SU-DHL-6 (cell line): ENCODE results near the gene MAP3K7.

Source experiments
- H2AFZ ChIP-seq: fragments of 200-600 bp; sonication (generic); 2 replicates; pipeline ENCODE4 v1.6.1; 2014; ENCODE audit warnings: low read depth, mild to moderate bottlenecking, moderate library complexity, mixed read lengths, antibody characterized with exemption, low read length; ENCODE audit not compliant: severe bottlenecking
- H3F3A ChIP-seq: fragments of 200-600 bp; shearing (Covaris generic); 2 replicates; pipeline ENCODE4 v1.6.0; 2016; ENCODE audit warnings: antibody characterized with exemption, mild to moderate bottlenecking; ENCODE audit not compliant: insufficient read depth
- H3K27ac ChIP-seq: fragments of 200-600 bp; sonication (generic); 2 replicates; pipeline ENCODE4 v1.5.1; 2016; ENCODE audit warnings: low read depth, mild to moderate bottlenecking, low read length, moderate library complexity, mixed read lengths
- H3K27me3 ChIP-seq: fragments of 200-600 bp; sonication (generic), shearing (Covaris generic); 2 replicates; pipeline ENCODE4 v1.6.0; 2014; ENCODE audit warnings: mild to moderate bottlenecking, low read length
- H3K36me3 ChIP-seq: fragments of 200-600 bp; sonication (generic); 2 replicates; pipeline ENCODE4 v1.6.1; 2014; ENCODE audit warnings: mild to moderate bottlenecking, low read length, mixed read lengths
- H3K4me2 ChIP-seq: fragments of 300-600, 200-600 bp; shearing (Covaris generic), sonication (generic); 2 replicates; pipeline ENCODE4 v1.6.0; 2014; ENCODE audit warnings: low read length, low read depth, mild to moderate bottlenecking; ENCODE audit not compliant: poor library complexity, severe bottlenecking
- H3K4me3 ChIP-seq: fragments of 200-600 bp; sonication (generic); 2 replicates; pipeline ENCODE4 v1.5.1; 2014; ENCODE audit warnings: antibody characterized with exemption, low read length, mild to moderate bottlenecking, mixed read lengths; ENCODE audit not compliant: insufficient read depth, poor library complexity, severe bottlenecking
- H3K79me2 ChIP-seq: fragments of 200-600 bp; sonication (generic); 2 replicates; pipeline ENCODE4 v1.6.1; 2014; ENCODE audit warnings: mild to moderate bottlenecking, low read length, moderate library complexity; ENCODE audit not compliant: insufficient read depth
- H3K9ac ChIP-seq: fragments of 200-600 bp; sonication (generic); 2 replicates; pipeline ENCODE4 v1.7.0; 2014; ENCODE audit warnings: mild to moderate bottlenecking, low read length
- H3K9me2 ChIP-seq: fragments of 200-600 bp; sonication (generic); replicated peaks from 2 replicates; pipeline ENCODE4 v1.6.1; 2014; ENCODE audit warnings: low read length; ENCODE audit not compliant: insufficient read depth
- H3K9me3 ChIP-seq: fragments of 200-600 bp; sonication (generic); 2 replicates; pipeline ENCODE4 v1.6.1; 2014; ENCODE audit warnings: low read length, mixed read lengths; ENCODE audit not compliant: insufficient read depth
- H4K20me1 ChIP-seq: fragments of 200-600 bp; sonication (generic); 2 replicates; pipeline ENCODE4 v1.6.1; 2014; ENCODE audit warnings: low read depth, mild to moderate bottlenecking, antibody characterized with exemption, low read length, moderate library complexity, mixed read lengths
- EZH2phosphoT487 ChIP-seq: fragments of 200-600 bp; sonication (generic), shearing (Covaris generic); conservative IDR thresholded peaks from 2 replicates; pipeline ENCODE4 v1.6.1; 2018; ENCODE audit warnings: mild to moderate bottlenecking, antibody characterized with exemption, low read length, moderate library complexity, mixed read lengths
- TF ChIP-seq, protein P1 (sequence below): fragments of 200-600 bp; sonication (generic); IDR thresholded peaks from one replicate; pipeline ENCODE4 v1.5.1; 2017; ENCODE audit warnings: antibody characterized with exemption, mild to moderate bottlenecking, low read length, moderate library complexity; ENCODE audit not compliant: insufficient read depth, poor library complexity, severe bottlenecking

Gene MAP3K7

DNA sequence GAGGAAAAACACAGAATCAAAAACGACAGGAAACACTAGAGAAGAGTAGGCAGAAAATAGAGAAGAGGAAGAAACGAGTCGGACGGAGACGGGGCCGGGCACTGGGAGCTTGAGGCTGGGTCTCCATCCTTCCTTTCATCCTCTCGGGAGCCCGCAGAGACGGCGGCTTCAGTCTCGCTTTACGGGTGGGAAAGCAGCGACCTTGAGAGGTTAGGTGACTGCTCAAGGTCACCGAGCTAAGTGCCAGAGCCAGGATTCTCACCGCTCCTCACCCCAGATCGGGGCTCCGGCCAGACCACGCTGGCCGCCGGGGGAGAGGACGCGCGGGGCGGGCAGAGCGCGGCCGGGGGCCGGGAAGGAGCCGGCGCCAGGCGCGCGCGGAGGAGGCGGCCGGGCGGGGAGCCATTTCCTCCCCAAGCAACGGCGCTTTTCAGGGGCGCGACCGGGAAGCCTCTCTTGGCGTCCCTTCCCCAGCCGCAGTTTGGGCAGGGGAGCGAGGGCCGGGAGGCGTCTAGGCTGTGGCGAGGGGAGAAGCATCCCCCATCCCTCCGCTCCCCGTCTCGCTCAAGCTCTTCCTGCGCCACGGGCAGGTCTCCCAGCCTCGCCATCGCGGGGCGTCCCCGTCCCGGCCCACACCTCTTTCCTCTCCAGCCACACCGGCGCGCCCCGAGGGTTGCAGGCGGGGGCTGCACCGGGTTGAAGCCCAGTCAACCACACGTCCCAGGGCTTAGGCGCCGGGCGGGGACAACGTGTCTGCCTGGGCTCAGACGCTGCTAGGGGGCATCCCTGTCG lies 24.1 kb upstream of the MAP3K7 start:
- Histone ChIP-seq H3K27ac (no peak overlapping the region), H4K20me1 (no peaks in the 10 kb centered on the region), H3K9ac (peak overlapping the region; percentile 36), H3F3A (no peaks in the 10 kb centered on the region), H3K4me3 (peak overlapping the region; percentile 46), H3K36me3 (no peaks in the 10 kb centered on the region), H3K9me2 (no peaks in the 10 kb centered on the region), H3K9me3 (no peaks in the 10 kb centered on the region), H3K27me3 (no peaks in the 10 kb centered on the region), H3K4me2 (peak overlapping the region; percentile 55), H3K79me2 (no peaks in the 10 kb centered on the region), H2AFZ (peak overlapping the region; percentile 76)
- no peak for TF ChIP-seq EZH2phosphoT487
- TF ChIP-seq, protein P1, sequence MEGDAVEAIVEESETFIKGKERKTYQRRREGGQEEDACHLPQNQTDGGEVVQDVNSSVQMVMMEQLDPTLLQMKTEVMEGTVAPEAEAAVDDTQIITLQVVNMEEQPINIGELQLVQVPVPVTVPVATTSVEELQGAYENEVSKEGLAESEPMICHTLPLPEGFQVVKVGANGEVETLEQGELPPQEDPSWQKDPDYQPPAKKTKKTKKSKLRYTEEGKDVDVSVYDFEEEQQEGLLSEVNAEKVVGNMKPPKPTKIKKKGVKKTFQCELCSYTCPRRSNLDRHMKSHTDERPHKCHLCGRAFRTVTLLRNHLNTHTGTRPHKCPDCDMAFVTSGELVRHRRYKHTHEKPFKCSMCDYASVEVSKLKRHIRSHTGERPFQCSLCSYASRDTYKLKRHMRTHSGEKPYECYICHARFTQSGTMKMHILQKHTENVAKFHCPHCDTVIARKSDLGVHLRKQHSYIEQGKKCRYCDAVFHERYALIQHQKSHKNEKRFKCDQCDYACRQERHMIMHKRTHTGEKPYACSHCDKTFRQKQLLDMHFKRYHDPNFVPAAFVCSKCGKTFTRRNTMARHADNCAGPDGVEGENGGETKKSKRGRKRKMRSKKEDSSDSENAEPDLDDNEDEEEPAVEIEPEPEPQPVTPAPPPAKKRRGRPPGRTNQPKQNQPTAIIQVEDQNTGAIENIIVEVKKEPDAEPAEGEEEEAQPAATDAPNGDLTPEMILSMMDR = peak; percentile 18

DNA sequence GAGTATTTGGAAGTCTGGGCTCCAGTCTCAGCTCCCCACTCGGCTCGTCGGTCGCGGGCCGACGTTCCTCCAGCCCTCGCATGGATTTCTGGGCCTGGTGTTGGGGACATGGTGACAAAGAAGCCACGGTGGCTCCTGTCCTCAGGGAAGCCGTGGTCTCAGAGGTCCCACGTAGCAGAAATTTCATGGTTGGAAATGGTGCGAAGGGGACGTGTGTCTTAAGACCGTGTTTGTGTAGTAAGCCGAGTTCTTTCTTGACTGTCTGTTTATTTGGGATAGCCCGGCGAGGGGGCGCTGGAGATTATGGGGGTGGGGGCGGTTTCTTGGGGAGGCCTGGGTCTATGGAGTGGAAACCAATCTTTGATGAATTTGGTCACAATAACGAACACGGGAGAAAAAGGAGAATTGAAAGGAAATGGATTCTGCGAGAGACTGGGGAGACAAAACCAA lies 23.5 kb upstream of the MAP3K7 start:
- Histone ChIP-seq H3K36me3 (no peaks in the 10 kb centered on the region), H3K79me2 (no peaks in the 10 kb centered on the region), H3K4me2 (peak overlapping the region; percentile 55), H4K20me1 (no peaks in the 10 kb centered on the region), H3K9ac (peak overlapping the region; percentile 36; the same call in 1 of the 2 replicates), H2AFZ (peak overlapping the region; percentile 76), H3K9me3 (no peaks in the 10 kb centered on the region), H3K9me2 (no peaks in the 10 kb centered on the region), H3K4me3 (peak overlapping the region; percentile 46), H3K27ac (no peak overlapping the region), H3F3A (no peaks in the 10 kb centered on the region), H3K27me3 (no peaks in the 10 kb centered on the region)
- no peak for TF ChIP-seq EZH2phosphoT487
- TF ChIP-seq, protein P1 = no peak

DNA sequence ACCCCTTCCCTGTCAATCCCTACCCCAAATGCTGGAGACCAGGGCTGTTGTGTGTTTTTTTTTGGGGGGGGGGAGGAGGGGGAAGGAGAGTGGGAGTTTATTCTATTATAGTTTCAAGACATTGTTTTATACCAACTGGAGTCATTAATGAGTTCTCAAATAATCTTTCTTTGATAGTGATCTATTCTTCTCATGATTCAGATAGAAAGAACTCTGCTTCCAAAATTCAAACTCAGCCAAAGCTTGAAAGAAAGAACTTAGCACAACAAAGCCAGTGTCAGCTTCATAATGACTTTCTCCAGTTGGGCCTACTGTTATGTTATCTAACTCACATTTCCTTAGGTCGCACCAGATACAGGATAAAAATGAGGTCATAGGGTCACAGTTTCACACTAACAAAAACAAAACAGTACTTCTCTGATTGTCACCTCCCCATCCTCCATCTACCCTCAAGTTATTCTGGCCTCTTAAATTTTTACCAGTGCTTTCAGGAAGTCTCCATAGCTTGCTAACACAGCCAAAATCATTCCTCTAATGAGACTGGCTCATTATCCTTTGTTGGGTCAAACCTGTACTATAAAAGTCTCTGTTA lies 19.0 kb upstream of the MAP3K7 start:
- H3K27me3 ChIP-seq = no peaks in the 10 kb centered on the region
- TF ChIP-seq, protein P1 = no peak
- no peak for TF ChIP-seq EZH2phosphoT487
- H3K4me3 ChIP-seq = no peak overlapping the region
- no peaks in the 10 kb centered on the region for H3F3A ChIP-seq
- no peaks in the 10 kb centered on the region for H3K9me2 ChIP-seq
- H4K20me1 ChIP-seq = no peaks in the 10 kb centered on the region
- no peak overlapping the region for H3K4me2 ChIP-seq
- no peaks in the 10 kb centered on the region for H3K9me3 ChIP-seq
- H3K79me2 ChIP-seq = no peaks in the 10 kb centered on the region
- H3K9ac ChIP-seq = no peak overlapping the region
- no peaks in the 10 kb centered on the region for H3K36me3 ChIP-seq
- H2AFZ ChIP-seq = no peak overlapping the region
- no peak overlapping the region for H3K27ac ChIP-seq
